HepG2 (cell line): ENCODE measurements around the gene SMIM1. TPM values are rescaled to one million over a fixed set of nuclear protein-coding genes. Genes with fewer than 3 reads are reported as not detected.

Experiments
- ARID5B ChIP-seq: IDR thresholded peaks from 2 replicates; pipeline ENCODE4 v1.4.0; 2020; ENCODE audit warnings: mild to moderate bottlenecking, missing genetic modification reagents
- ATAD3A ChIP-seq: sonication (generic); formaldehyde crosslinking; IDR thresholded peaks from 2 replicates; pipeline ENCODE4 v1.4.0; 2020; ENCODE audit warnings: missing genetic modification reagents
- CCAR2 ChIP-seq: fragments of 200-400 bp; formaldehyde crosslinking; optimal IDR thresholded peaks from 2 replicates; pipeline ENCODE3; 2018; ENCODE audit warnings: low read depth, mild to moderate bottlenecking, low read length, moderate library complexity
- SIN3A ChIP-seq: IDR thresholded peaks from 2 replicates; pipeline ENCODE4 v1.6.1; 2011; ENCODE audit warnings: low read depth, mild to moderate bottlenecking, control low read depth, low read length, borderline replicate concordance
- SOX6 ChIP-seq, 2 experiments: fragments of 450-650 bp in 1 of 2; sonication (generic) in 1 of 2; formaldehyde crosslinking in 1 of 2; IDR thresholded peaks; 2 replicates each; pipeline versions ENCODE4 v1.4.0 to v1.6.1; 2017 to 2020; ENCODE audit warnings: antibody characterized with exemption in 1 of 2, mild to moderate bottlenecking in 1 of 2, missing genetic modification reagents in 1 of 2
- STAG1 ChIP-seq: sonication (generic); formaldehyde crosslinking; IDR thresholded peaks from 2 replicates; pipeline ENCODE4 v1.4.0; 2020; ENCODE audit warnings: missing genetic modification reagents
- TARDBP ChIP-seq: sonication (generic); formaldehyde crosslinking; IDR thresholded peaks from 2 replicates; pipeline ENCODE4 v1.8.0; 2022; ENCODE audit warnings: mild to moderate bottlenecking, missing genetic modification reagents
- UBTF ChIP-seq: sonication (generic); formaldehyde crosslinking; IDR thresholded peaks from 2 replicates; pipeline ENCODE4 v1.4.0; 2020; ENCODE audit warnings: mild to moderate bottlenecking, missing genetic modification reagents
- YY1 ChIP-seq: IDR thresholded peaks from 2 replicates; pipeline ENCODE4 v1.6.1; 2011; ENCODE audit warnings: low read length, low read depth, moderate library complexity, mild to moderate bottlenecking; ENCODE audit not compliant: insufficient read depth, insufficient replicate concordance
- ZBTB7A ChIP-seq: sonication (generic); formaldehyde crosslinking; IDR thresholded peaks from 2 replicates; pipeline ENCODE4 v1.8.0; 2022; ENCODE audit warnings: mild to moderate bottlenecking, missing genetic modification reagents
- ZNF142 ChIP-seq: sonication (generic); formaldehyde crosslinking; IDR thresholded peaks from 2 replicates; pipeline ENCODE4 v1.4.0; 2020; ENCODE audit warnings: missing genetic modification reagents
- ZNF383 ChIP-seq: sonication (generic); formaldehyde crosslinking; IDR thresholded peaks from 2 replicates; pipeline ENCODE4 v1.4.0; 2020; ENCODE audit warnings: missing genetic modification reagents, mild to moderate bottlenecking, borderline replicate concordance
- ZNF563 ChIP-seq: sonication (generic); formaldehyde crosslinking; IDR thresholded peaks from 2 replicates; pipeline ENCODE4 v1.8.0; 2022; ENCODE audit warnings: mild to moderate bottlenecking, moderate library complexity, missing genetic modification reagents
- polyA plus RNA-seq, 8 experiments: library from polyadenylated mRNA; depleted of rRNA in 3 of 8; stranded (reverse) in 7 of 8; unstranded in 1 of 8; fragments of >200 nt; fragmentation: Illumina TruSeq in 4 of 8; extraction: Trizol in 4 of 8; gene quantifications; 2 replicates each; pipeline versions ENCODE4 v1.2.1 to v1.2.3, GENCODE V29; 2011 to 2016; ENCODE audit warnings: low read depth in 4 of 8, missing spikeins in 1 of 8, mixed read lengths in 1 of 8; ENCODE audit not compliant: insufficient read depth in 1 of 8
- total RNA-seq, 5 experiments: library from RNA; depleted of rRNA; stranded (reverse); fragments of >200 nt; fragmentation: Illumina TruSeq; extraction: Trizol; gene quantifications; 2 replicates each; pipeline ENCODE4 v1.2.3, GENCODE V29; 2016; ENCODE audit warnings: low read depth in 1 of 5
- TF ChIP-seq, protein P1 (sequence below): sonication (generic); formaldehyde crosslinking; IDR thresholded peaks from 2 replicates; pipeline ENCODE4 v1.4.0; 2020; ENCODE audit warnings: missing genetic modification reagents
- TF ChIP-seq, protein P2 (sequence below): sonication (generic); formaldehyde crosslinking; IDR thresholded peaks from 2 replicates; pipeline ENCODE4 v1.5.0; 2020; ENCODE audit warnings: missing genetic modification reagents

The SMIM1 gene
- total and polyA plus RNA-seq, 2 of the 13 experiments (the other 11 are each of a cell fraction or from before 2014, with no cell fraction given), result 12.4 to 56.3 TPM

- no peak for TF ChIP-seq ZNF142 (CRISPR knock-in tag)
- TF ChIP-seq SOX6 (IDR thresholded peaks at IDR 0.05), result no peak
- 0 out of 2 replicates have a peak, but pooled peaks have one; percentile 13 for TF ChIP-seq SOX6 (CRISPR knock-in tag; IDR thresholded peaks at IDR 0.05)
- TF ChIP-seq ZNF383 (CRISPR knock-in tag), result no peak
- TF ChIP-seq, protein P1, sequence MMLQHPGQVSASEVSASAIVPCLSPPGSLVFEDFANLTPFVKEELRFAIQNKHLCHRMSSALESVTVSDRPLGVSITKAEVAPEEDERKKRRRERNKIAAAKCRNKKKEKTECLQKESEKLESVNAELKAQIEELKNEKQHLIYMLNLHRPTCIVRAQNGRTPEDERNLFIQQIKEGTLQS (CRISPR knock-in tag), result no peak
- no peak for TF ChIP-seq ATAD3A (CRISPR knock-in tag)
- peak; percentile 78 for TF ChIP-seq STAG1 (CRISPR knock-in tag)
- TF ChIP-seq CCAR2, result no peak
- peak; percentile 16 for TF ChIP-seq YY1
- no peak for TF ChIP-seq ZNF563 (CRISPR knock-in tag)
- TF ChIP-seq SIN3A, result no peak
- no peak for TF ChIP-seq TARDBP (CRISPR knock-in tag)
- TF ChIP-seq ZBTB7A, result no peak
- TF ChIP-seq ARID5B (CRISPR knock-in tag), result 0 out of 2 replicates have a peak, but pooled peaks have one; percentile 3
- peak; percentile 18; the same call in 1 of the 2 replicates for TF ChIP-seq UBTF
- TF ChIP-seq, protein P2, sequence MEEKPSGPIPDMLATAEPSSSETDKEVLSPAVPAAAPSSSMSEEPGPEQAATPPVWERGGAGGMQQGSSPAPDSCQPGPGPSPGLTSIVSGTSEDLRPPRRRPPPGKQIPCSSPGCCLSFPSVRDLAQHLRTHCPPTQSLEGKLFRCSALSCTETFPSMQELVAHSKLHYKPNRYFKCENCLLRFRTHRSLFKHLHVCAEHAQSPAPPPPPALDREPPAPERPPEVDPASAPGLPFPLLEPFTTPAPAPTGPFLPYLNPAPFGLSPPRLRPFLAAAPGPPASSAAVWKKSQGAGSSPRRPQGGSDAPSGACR (CRISPR knock-in tag), result no peak
These were observed 13.1 kb downstream of the SMIM1 start (continued) for GRCh38 chr1:3785456-3786157.
